ENCODE data around the gene CLEC3B. TPM values are rescaled to one million over a fixed set of nuclear protein-coding genes. Genes with fewer than 3 reads are reported as not detected.
"Not testable (repeated sequence)": the region's sequence is repeated elsewhere in the genome, so short reads cannot be mapped to it uniquely, and the experiment has no call there.

The CLEC3B gene
- total RNA-seq, 4 donors from 2014 or later, result 27.4 to 42.3 (median 29.3) TPM

- no peak overlapping the region for H3K4me3 ChIP-seq
- H3K9me3 ChIP-seq, result no peaks in the 10 kb centered on the region
- 81% methylated on average over 3 of the region's 3 CpGs for WGBS
- H3K27me3 ChIP-seq, result no peaks in the 10 kb centered on the region
- no peak overlapping the region for H3K27ac ChIP-seq
- no peak for DNase-seq (ENCODE audit: low spot score in 2 of 2)
- H3K36me3 ChIP-seq, result no peaks in the 10 kb centered on the region
- TF ChIP-seq POLR2AphosphoS5 (IDR thresholded peaks at IDR 0.05), result no peak
- TF ChIP-seq POLR2A (IDR thresholded peaks at IDR 0.05), result no peak
- no peak for TF ChIP-seq CTCF (IDR thresholded peaks at IDR 0.05)
- peaks cover 10% of the 10 kb centered on the region for H3K4me1 ChIP-seq
These were observed 16.1 kb downstream of the CLEC3B start for GRCh38 chr3:45042162-45042561.

- no peak for DNase-seq (ENCODE audit: low spot score in 2 of 2)
- H3K27ac ChIP-seq, result no peak overlapping the region
- no peak for TF ChIP-seq POLR2AphosphoS5 (IDR thresholded peaks at IDR 0.05)
- no peak for TF ChIP-seq CTCF (IDR thresholded peaks at IDR 0.05)
- no peak for TF ChIP-seq POLR2A (IDR thresholded peaks at IDR 0.05)
- TF ChIP-seq EP300 (IDR thresholded peaks at IDR 0.05), result no peak
- no peak overlapping the region for H3K4me3 ChIP-seq
- H3K9me3 ChIP-seq, result no peaks in the 10 kb centered on the region
- no peaks in the 10 kb centered on the region for H3K27me3 ChIP-seq
- WGBS, result 22% methylated on average over 2 of the region's 2 CpGs
- H3K36me3 ChIP-seq, result no peaks in the 10 kb centered on the region
- peaks cover 9% of the 10 kb centered on the region for H3K4me1 ChIP-seq
These were observed 17.7 kb downstream of the CLEC3B start for GRCh38 chr3:45043728-45044299.

- H3K4me3 ChIP-seq, result no peak overlapping the region
- no peaks in the 10 kb centered on the region for H3K9me3 ChIP-seq
- H3K27ac ChIP-seq, result no peak overlapping the region
- H3K4me1 ChIP-seq, result peaks cover 6% of the 10 kb centered on the region
- WGBS, result 20% methylated on average over 4 of the region's 4 CpGs
- no peaks in the 10 kb centered on the region for H3K27me3 ChIP-seq
- DNase-seq (ENCODE audit: low spot score in 2 of 2), result no peak
- TF ChIP-seq POLR2AphosphoS5 (IDR thresholded peaks at IDR 0.05) (no peak), CTCF (IDR thresholded peaks at IDR 0.05) (no peak), POLR2A (IDR thresholded peaks at IDR 0.05) (no peak), EP300 (IDR thresholded peaks at IDR 0.05) (no peak)
- H3K36me3 ChIP-seq, result no peaks in the 10 kb centered on the region
These were observed 22.1 kb downstream of the CLEC3B start for GRCh38 chr3:45048244-45048643.

- Histone ChIP-seq H3K4me3 (no peak overlapping the region), H3K36me3 (no peaks in the 10 kb centered on the region), H3K27me3 (no peaks in the 10 kb centered on the region), H3K9me3 (no peaks in the 10 kb centered on the region), H3K27ac (no peak overlapping the region), H3K4me1 (peaks cover 14% of the 10 kb centered on the region)
- WGBS, result 90% methylated on average over 4 of the region's 4 CpGs
- DNase-seq (ENCODE audit: low spot score in 2 of 2), result no peak
- TF ChIP-seq POLR2A (IDR thresholded peaks at IDR 0.05) (no peak), EP300 (IDR thresholded peaks at IDR 0.05) (no peak), CTCF (IDR thresholded peaks at IDR 0.05) (no peak), POLR2AphosphoS5 (IDR thresholded peaks at IDR 0.05) (no peak)
These were observed 23.7 kb downstream of the CLEC3B start for GRCh38 chr3:45049807-45050206.

- WGBS, result 74% methylated on average over 6 of the region's 6 CpGs
- Histone ChIP-seq H3K4me1 (peaks cover 30% of the 10 kb centered on the region), H3K27ac (no peak overlapping the region), H3K27me3 (no peaks in the 10 kb centered on the region), H3K4me3 (no peak overlapping the region), H3K9me3 (no peaks in the 10 kb centered on the region), H3K36me3 (no peaks in the 10 kb centered on the region)
- TF ChIP-seq POLR2AphosphoS5 (IDR thresholded peaks at IDR 0.05) (no peak), POLR2A (IDR thresholded peaks at IDR 0.05) (no peak), EP300 (IDR thresholded peaks at IDR 0.05) (no peak), CTCF (IDR thresholded peaks at IDR 0.05) (no peak)
- no peak for DNase-seq (ENCODE audit: low spot score in 2 of 2)
These were observed 25.6 kb downstream of the CLEC3B start for GRCh38 chr3:45051685-45052084.

- not testable (repeated sequence) for DNase-seq (ENCODE audit: low spot score in 2 of 2); H3K27me3 ChIP-seq; H3K36me3 ChIP-seq; H3K4me3 ChIP-seq; H3K27ac ChIP-seq; H3K9me3 ChIP-seq
- 57% methylated on average over 1 of the region's 1 CpG for WGBS
- H3K4me1 ChIP-seq, result peaks cover 36% of the 10 kb centered on the region
These were observed 27.7 kb downstream of the CLEC3B start for GRCh38 chr3:45053805-45054195.
